Measurements from ENCODE around the gene TMEM125. TPM values are rescaled to one million over a fixed set of nuclear protein-coding genes. Genes with fewer than 3 reads are reported as not detected.

The TMEM125 gene
- total RNA-seq, 4 donors from 2014 or later, result 0.20 to 2.6 (median 0.21) TPM; not detected in 1

- 58 to 59% methylated on average over 9 to 10 of the region's 10 CpGs for WGBS, 2 donors
- no peaks in the 10 kb centered on the region for H3K9me3 ChIP-seq
- H3K4me3 ChIP-seq, result peak within 1 kb of the TSS in 2 of 4 donors; percentile 6 to 37
- no peaks in the 10 kb centered on the region for H3K27me3 ChIP-seq
- TF ChIP-seq POLR2A (IDR thresholded peaks at IDR 0.05) (no peak), EP300 (IDR thresholded peaks at IDR 0.05) (peak in 1 of 2 donors; percentile 34)
- no peaks in the 10 kb centered on the region for H3K36me3 ChIP-seq
- DNase-seq (ENCODE audit: low spot score in 2 of 2), result no peak
- H3K4me1 ChIP-seq, result peaks cover 0 to 53% (median 20%) of the 10 kb centered on the region in 4 donors
- peak within 1 kb of the TSS; percentile 35 to 82 (median 38) for H3K27ac ChIP-seq
Observed at GRCh38 chr1:43300378-43301094, 30.8 kb downstream of the TMEM125 start, which contains the start of gene TIE1. Gene TIE1, plus strand, starts transcription at chr1:43300982. Its CDS starts 90 bp downstream, at chr1:43301072.

DNA sequence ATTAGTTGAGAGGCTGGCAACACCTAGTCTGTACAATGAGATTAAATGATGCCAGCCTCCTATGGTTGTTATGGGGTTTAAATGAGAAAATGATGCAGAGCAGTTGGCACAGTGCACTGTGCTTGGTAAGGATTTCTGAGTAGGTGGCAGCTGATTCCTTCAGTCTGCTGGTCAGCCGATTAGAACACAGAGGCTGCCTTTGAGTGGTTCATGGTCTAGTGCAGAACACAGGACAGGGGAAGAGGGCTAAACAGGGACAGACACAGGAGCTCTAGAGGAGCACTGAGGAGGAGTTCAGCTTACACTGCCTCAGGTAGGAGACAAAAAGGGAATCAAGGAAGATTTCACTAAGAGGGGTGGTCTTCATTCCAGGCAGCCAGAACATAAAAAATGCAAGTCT, 32.4 kb downstream of the TMEM125 start:
- WGBS, 2 donors, result 37 to 56% methylated on average over 1 of the region's 1 CpG
- Histone ChIP-seq H3K9me3 (no peaks in the 10 kb centered on the region), H3K36me3 (no peaks in the 10 kb centered on the region), H3K4me3 (peak overlapping the region in 2 of 4 donors; percentile 6 to 37), H3K4me1 (peaks cover 0 to 37% (median 13%) of the 10 kb centered on the region in 4 donors), H3K27me3 (no peaks in the 10 kb centered on the region), H3K27ac (peak overlapping the region; percentile 23 to 82 (median 47))
- TF ChIP-seq EP300 (IDR thresholded peaks at IDR 0.05), result peak in 1 of 2 donors; percentile 45
- TF ChIP-seq, protein P1, sequence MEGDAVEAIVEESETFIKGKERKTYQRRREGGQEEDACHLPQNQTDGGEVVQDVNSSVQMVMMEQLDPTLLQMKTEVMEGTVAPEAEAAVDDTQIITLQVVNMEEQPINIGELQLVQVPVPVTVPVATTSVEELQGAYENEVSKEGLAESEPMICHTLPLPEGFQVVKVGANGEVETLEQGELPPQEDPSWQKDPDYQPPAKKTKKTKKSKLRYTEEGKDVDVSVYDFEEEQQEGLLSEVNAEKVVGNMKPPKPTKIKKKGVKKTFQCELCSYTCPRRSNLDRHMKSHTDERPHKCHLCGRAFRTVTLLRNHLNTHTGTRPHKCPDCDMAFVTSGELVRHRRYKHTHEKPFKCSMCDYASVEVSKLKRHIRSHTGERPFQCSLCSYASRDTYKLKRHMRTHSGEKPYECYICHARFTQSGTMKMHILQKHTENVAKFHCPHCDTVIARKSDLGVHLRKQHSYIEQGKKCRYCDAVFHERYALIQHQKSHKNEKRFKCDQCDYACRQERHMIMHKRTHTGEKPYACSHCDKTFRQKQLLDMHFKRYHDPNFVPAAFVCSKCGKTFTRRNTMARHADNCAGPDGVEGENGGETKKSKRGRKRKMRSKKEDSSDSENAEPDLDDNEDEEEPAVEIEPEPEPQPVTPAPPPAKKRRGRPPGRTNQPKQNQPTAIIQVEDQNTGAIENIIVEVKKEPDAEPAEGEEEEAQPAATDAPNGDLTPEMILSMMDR (IDR thresholded peaks at IDR 0.05), result no peak
- peak in 1 of 2 donors; percentile 24 for TF ChIP-seq POLR2A (IDR thresholded peaks at IDR 0.05)
- no peak for DNase-seq (ENCODE audit: low spot score in 2 of 2)

GRCh38 chr1:43302721-43303470, 33.1 kb downstream of the TMEM125 start:
- TF ChIP-seq, protein P1 (IDR thresholded peaks at IDR 0.05), result no peak
- TF ChIP-seq EP300 (IDR thresholded peaks at IDR 0.05), result no peak
- TF ChIP-seq POLR2A (IDR thresholded peaks at IDR 0.05), result no peak
- peak overlapping the region; percentile 23 to 82 (median 47) for H3K27ac ChIP-seq
- no peaks in the 10 kb centered on the region for H3K36me3 ChIP-seq
- H3K9me3 ChIP-seq, result no peaks in the 10 kb centered on the region
- H3K4me3 ChIP-seq, result peak overlapping the region in 2 of 4 donors; percentile 6 to 37
- no peaks in the 10 kb centered on the region for H3K27me3 ChIP-seq
- DNase-seq (ENCODE audit: low spot score in 2 of 2), result no peak
- 51 to 54% methylated on average over 7 of the region's 7 CpGs for WGBS, 2 donors
- peaks cover 0 to 34% (median 11%) of the 10 kb centered on the region in 4 donors for H3K4me1 ChIP-seq

DNA sequence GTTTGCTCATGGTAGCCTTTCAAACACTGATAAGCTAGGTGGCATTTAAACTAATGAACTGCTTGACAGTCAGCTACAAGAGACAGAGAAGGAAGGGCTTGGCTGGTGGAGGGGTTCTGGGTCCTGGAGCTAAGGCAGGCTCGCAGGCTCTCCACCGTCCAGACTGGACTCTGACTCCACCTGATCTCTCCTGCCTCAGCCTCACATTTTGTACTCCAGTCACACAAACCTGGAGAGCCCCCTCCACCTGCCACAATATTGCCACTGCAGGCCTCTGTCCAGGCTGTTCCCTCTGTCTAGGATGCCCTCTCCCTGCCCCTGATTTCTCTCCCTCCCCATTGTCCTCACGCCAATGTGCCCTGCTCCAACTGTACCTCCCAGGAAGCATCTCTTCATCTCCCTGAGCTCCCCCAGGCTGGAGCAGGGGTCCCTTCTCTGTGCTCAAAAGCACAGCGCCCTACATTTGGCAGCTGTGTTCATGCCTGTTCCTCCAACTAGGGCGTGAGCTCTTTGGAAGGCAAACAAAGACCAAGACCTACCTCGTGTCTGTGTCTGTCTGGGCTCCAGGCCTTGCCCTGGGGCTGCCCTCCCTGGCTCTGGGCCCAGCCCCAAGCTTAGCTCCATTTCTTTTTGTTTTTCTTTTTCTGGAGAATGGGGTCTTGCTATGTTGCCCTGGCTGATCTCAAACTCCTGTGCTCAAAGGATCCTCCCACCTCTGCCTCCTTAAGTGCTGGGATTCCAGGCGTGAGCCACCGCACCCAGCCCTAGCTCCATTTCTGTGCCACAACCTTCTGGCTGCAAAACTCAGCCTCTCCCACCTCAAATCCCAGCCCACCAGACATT, 33.9 kb downstream of the TMEM125 start:
- DNase-seq (ENCODE audit: low spot score in 2 of 2), result no peak
- 46 to 49% methylated on average over 8 of the region's 8 CpGs for WGBS, 2 donors
- H3K27ac ChIP-seq, result peak overlapping the region; percentile 5 to 82 (median 53)

More for the DNA sequence above, 33.9 kb downstream of the TMEM125 start:
- TF ChIP-seq EP300 (IDR thresholded peaks at IDR 0.05), result no peak
- TF ChIP-seq, protein P1 (IDR thresholded peaks at IDR 0.05), result no peak
- TF ChIP-seq POLR2A (IDR thresholded peaks at IDR 0.05), result no peak
- H3K36me3 ChIP-seq, result no peaks in the 10 kb centered on the region
- peak overlapping the region in 1 of 4 donors; percentile 37 for H3K4me3 ChIP-seq
- peaks cover 0 to 34% (median 11%) of the 10 kb centered on the region in 4 donors for H3K4me1 ChIP-seq
- H3K27me3 ChIP-seq, result no peaks in the 10 kb centered on the region
- no peaks in the 10 kb centered on the region for H3K9me3 ChIP-seq

All from tibial nerve (tissue), 4 donors.